DOHH2 (cell line): ENCODE data around the gene SLC29A2.

Source experiments
- H3F3A ChIP-seq: fragments of 200-600 bp; sonication (generic), shearing (Covaris generic); 2 replicates; pipeline ENCODE4 v1.6.0; 2016; ENCODE audit warnings: antibody characterized with exemption, mild to moderate bottlenecking; ENCODE audit not compliant: control insufficient read depth, insufficient read depth
- H3K27ac ChIP-seq: fragments of 200-600 bp; sonication (generic); 2 replicates; pipeline ENCODE4 v1.5.1; 2014; ENCODE audit warnings: low read depth, mild to moderate bottlenecking, low read length, moderate library complexity
- H3K27me3 ChIP-seq: fragments of 200-600 bp; sonication (generic); 2 replicates; pipeline ENCODE4 v1.6.1; 2014; ENCODE audit warnings: mild to moderate bottlenecking, low read length, mixed read lengths; ENCODE audit not compliant: control insufficient read depth
- H3K36me3 ChIP-seq: fragments of 200-600 bp; sonication (generic); 2 replicates; pipeline ENCODE4 v1.6.1; 2014; ENCODE audit warnings: mild to moderate bottlenecking, low read length, moderate library complexity, mixed read lengths; ENCODE audit not compliant: control insufficient read depth
- H3K4me1 ChIP-seq: fragments of 200-600 bp; sonication (generic); 2 replicates; pipeline ENCODE4 v1.6.1; 2014; ENCODE audit warnings: mild to moderate bottlenecking, low read length, mixed read lengths; ENCODE audit not compliant: control insufficient read depth
- H3K4me2 ChIP-seq: fragments of 200-600 bp; sonication (generic); 2 replicates; pipeline ENCODE4 v1.6.0; 2014; ENCODE audit warnings: mild to moderate bottlenecking, low read length, moderate library complexity
- H3K4me3 ChIP-seq: fragments of 200-600 bp; sonication (generic); 2 replicates; pipeline ENCODE4 v1.5.1; 2014; ENCODE audit warnings: mild to moderate bottlenecking, low read length, mixed read lengths
- H3K79me2 ChIP-seq: fragments of 200-600 bp; sonication (generic); 2 replicates; pipeline ENCODE4 v1.6.1; 2014; ENCODE audit warnings: mild to moderate bottlenecking, low read length, mixed read lengths; ENCODE audit not compliant: control insufficient read depth
- H3K9me2 ChIP-seq: fragments of 200-600 bp; sonication (generic); replicated peaks from 2 replicates; pipeline ENCODE4 v1.6.1; 2014; ENCODE audit warnings: mild to moderate bottlenecking, low read length, mixed read lengths; ENCODE audit not compliant: control insufficient read depth
- H3K9me3 ChIP-seq: fragments of 200-600 bp; sonication (generic); 2 replicates; pipeline ENCODE4 v1.6.1; 2014; ENCODE audit warnings: antibody characterized with exemption, low read length, mixed read lengths; ENCODE audit not compliant: control insufficient read depth, insufficient read depth
- H4K20me1 ChIP-seq: fragments of 200-600 bp; sonication (generic); 2 replicates; pipeline ENCODE4 v1.6.0; 2014; ENCODE audit warnings: low read depth, mild to moderate bottlenecking, antibody characterized with exemption, low read length, moderate library complexity; ENCODE audit not compliant: control insufficient read depth, insufficient read depth
- CTCF ChIP-seq: fragments of 200-600 bp; sonication (generic); IDR thresholded peaks from one replicate; pipeline ENCODE4 v1.5.1; 2014; ENCODE audit warnings: antibody characterized with exemption, mild to moderate bottlenecking, low read depth, low read length; ENCODE audit not compliant: poor library complexity, severe bottlenecking
- EZH2phosphoT487 ChIP-seq: fragments of 200-600 bp; sonication (generic); IDR thresholded peaks from 2 replicates; pipeline ENCODE4 v1.6.1; 2017; ENCODE audit warnings: borderline replicate concordance, mild to moderate bottlenecking, antibody characterized with exemption, low read length, moderate library complexity, mixed read lengths

SLC29A2 gene

GRCh38 chr11:66418986-66419308, 47.4 kb upstream of the SLC29A2 start:
- no peaks in the 10 kb centered on the region for H3F3A ChIP-seq
- H3K4me2 ChIP-seq: no peak overlapping the region
- no peaks in the 10 kb centered on the region for H4K20me1 ChIP-seq
- no peak overlapping the region for H3K27ac ChIP-seq
- no peak overlapping the region for H3K4me3 ChIP-seq
- H3K9me3 ChIP-seq: no peaks in the 10 kb centered on the region
- no peaks in the 10 kb centered on the region for H3K36me3 ChIP-seq
- H3K27me3 ChIP-seq: peaks cover 43% of the 10 kb centered on the region
- no peaks in the 10 kb centered on the region for H3K4me1 ChIP-seq
- no peak for TF ChIP-seq EZH2phosphoT487
- H3K79me2 ChIP-seq: no peaks in the 10 kb centered on the region
- no peaks in the 10 kb centered on the region for H3K9me2 ChIP-seq

GRCh38 chr11:66418168-66418985, 46.8 kb upstream of the SLC29A2 start:
- Histone ChIP-seq H3K4me2 (no peak overlapping the region), H4K20me1 (no peaks in the 10 kb centered on the region)
- TF ChIP-seq CTCF (peak; percentile 43), EZH2phosphoT487 (no peak)

GRCh38 chr11:66417000-66417399, 45.4 kb upstream of the SLC29A2 start:
- Histone ChIP-seq H3K9me2 (no peaks in the 10 kb centered on the region), H4K20me1 (no peaks in the 10 kb centered on the region), H3F3A (no peaks in the 10 kb centered on the region), H3K27me3 (peaks cover 47% of the 10 kb centered on the region), H3K4me1 (no peaks in the 10 kb centered on the region), H3K36me3 (no peaks in the 10 kb centered on the region), H3K79me2 (no peaks in the 10 kb centered on the region), H3K4me3 (no peak overlapping the region), H3K27ac (no peak overlapping the region), H3K4me2 (no peak overlapping the region), H3K9me3 (no peaks in the 10 kb centered on the region)
- TF ChIP-seq CTCF (no peak), EZH2phosphoT487 (no peak)

More at GRCh38 chr11:66418168-66418985, 46.8 kb upstream of the SLC29A2 start:
- no peaks in the 10 kb centered on the region for H3K9me3 ChIP-seq
- no peaks in the 10 kb centered on the region for H3K9me2 ChIP-seq
- H3K27ac ChIP-seq: no peak overlapping the region
- no peaks in the 10 kb centered on the region for H3K4me1 ChIP-seq
- H3F3A ChIP-seq: no peaks in the 10 kb centered on the region
- no peak overlapping the region for H3K4me3 ChIP-seq
- H3K27me3 ChIP-seq: peaks cover 47% of the 10 kb centered on the region
- no peaks in the 10 kb centered on the region for H3K36me3 ChIP-seq
- H3K79me2 ChIP-seq: no peaks in the 10 kb centered on the region

GRCh38 chr11:66415423-66415822, 43.9 kb upstream of the SLC29A2 start:
- Histone ChIP-seq H3K4me2 (no peak overlapping the region), H3K9me2 (no peaks in the 10 kb centered on the region), H3K27ac (no peak overlapping the region), H3K27me3 (peaks cover 55% of the 10 kb centered on the region), H3K36me3 (no peaks in the 10 kb centered on the region), H3K4me1 (no peaks in the 10 kb centered on the region), H3K79me2 (no peaks in the 10 kb centered on the region), H3K9me3 (no peaks in the 10 kb centered on the region), H3F3A (no peaks in the 10 kb centered on the region), H3K4me3 (no peak overlapping the region), H4K20me1 (no peaks in the 10 kb centered on the region)
- TF ChIP-seq EZH2phosphoT487 (no peak), CTCF (no peak)
